Measurements from ENCODE around the gene HRCT1.

GRCh38 chr9:35932735-35933134 lies 26.7 kb downstream of the HRCT1 start:
- TF ChIP-seq EZH2 (IDR thresholded peaks at IDR 0.05; ENCODE audit: low read depth), result no peak
- TF ChIP-seq CTCF (conservative IDR thresholded peaks at IDR 0.05), result no peak

Measured in PC-9 (cell line).